Raji (cell line): Measurements from ENCODE around the gene KLC1.

ENCODE experiments used
- POLR2A ChIP-seq: IDR thresholded peaks from 2 replicates; pipeline ENCODE4 v1.6.1; 2011; ENCODE audit warnings: low read depth, low read length, control low read depth; ENCODE audit not compliant: insufficient read depth

KLC1 gene

GRCh38 chr14:103641161-103641560 is 12.2 kb downstream of the KLC1 start:
- no peak for TF ChIP-seq POLR2A

GRCh38 chr14:103646189-103646588 is 17.2 kb downstream of the KLC1 start:
- TF ChIP-seq POLR2A, result no peak

GRCh38 chr14:103649001-103649400 is 20.0 kb downstream of the KLC1 start:
- no peak for TF ChIP-seq POLR2A

GRCh38 chr14:103650213-103650612 is 21.2 kb downstream of the KLC1 start:
- no peak for TF ChIP-seq POLR2A

- no peak for TF ChIP-seq POLR2A
Measured at GRCh38 chr14:103651585-103651984, 22.6 kb downstream of the KLC1 start.

- no peak for TF ChIP-seq POLR2A
Measured at GRCh38 chr14:103652806-103653205, 23.8 kb downstream of the KLC1 start.

GRCh38 chr14:103653805-103654204 is 24.8 kb downstream of the KLC1 start:
- TF ChIP-seq POLR2A, result no peak

- no peak for TF ChIP-seq POLR2A
Measured at GRCh38 chr14:103654619-103655018, 25.6 kb downstream of the KLC1 start.

GRCh38 chr14:103656031-103656755 is 27.2 kb downstream of the KLC1 start:
- no peak for TF ChIP-seq POLR2A

- TF ChIP-seq POLR2A, result no peak
Measured at GRCh38 chr14:103656756-103657133, 27.7 kb downstream of the KLC1 start.

- no peak for TF ChIP-seq POLR2A
Measured at GRCh38 chr14:103657471-103657870, 28.5 kb downstream of the KLC1 start.

- no peak for TF ChIP-seq POLR2A
Measured at GRCh38 chr14:103659631-103660030, 30.6 kb downstream of the KLC1 start.

- TF ChIP-seq POLR2A, result no peak
Measured at GRCh38 chr14:103662029-103662428, 33.0 kb downstream of the KLC1 start.

GRCh38 chr14:103662591-103662990 is 33.6 kb downstream of the KLC1 start:
- no peak for TF ChIP-seq POLR2A

GRCh38 chr14:103663506-103663905 is 34.5 kb downstream of the KLC1 start:
- no peak for TF ChIP-seq POLR2A

GRCh38 chr14:103667671-103668070 is 38.7 kb downstream of the KLC1 start:
- no peak for TF ChIP-seq POLR2A

- no peak for TF ChIP-seq POLR2A
Measured at GRCh38 chr14:103668117-103668516, 39.1 kb downstream of the KLC1 start.
